Measurements from ENCODE around the gene FUT9. TPM values are rescaled to one million over a fixed set of nuclear protein-coding genes. Genes with fewer than 3 reads are reported as not detected.

The FUT9 gene
- total and polyA plus RNA-seq, 10 of the 15 experiments (the other 5 are each of a cell fraction or from before 2014, with no cell fraction given): not detected

GRCh38 chr6:96212066-96212465 is 196.3 kb downstream of the FUT9 start (continued):
- TF ChIP-seq MYB (IDR thresholded peaks at IDR 0.05; ENCODE audit: borderline replicate concordance, low read depth, low read length) (no peak), MTA3 (IDR thresholded peaks at IDR 0.05; ENCODE audit: borderline replicate concordance, low read length) (no peak), MYC (IDR thresholded peaks at IDR 0.05; ENCODE audit: insufficient read depth, insufficient read length, insufficient replicate concordance, low read length, severe bottlenecking) (no peak)

- BruUV-seq (replicated peaks): no TSS peak
- Histone ChIP-seq H3K79me2 (ENCODE audit: control insufficient read depth, insufficient read depth, low read length) (no peaks in the 10 kb centered on the region), H2AFZ (ENCODE audit: control insufficient read depth, low read depth, low read length) (no peak overlapping the region), H3K27me3 (replicated peaks in 1 of 2; ENCODE audit: control insufficient read depth in 2 of 2, insufficient read depth in 2 of 2, low read length in 1 of 2) (no peaks in the 10 kb centered on the region), H3K9me3 (replicated peaks; ENCODE audit: control insufficient read depth, insufficient read depth, low read length) (no peaks in the 10 kb centered on the region), H4K20me1 (ENCODE audit: control insufficient read depth, insufficient read depth) (no peaks in the 10 kb centered on the region), H3K4me3 (no peak overlapping the region), H3K36me3 (ENCODE audit: control insufficient read depth in 2 of 2, insufficient read depth in 2 of 2, low read length in 1 of 2) (no peaks in the 10 kb centered on the region), H3K4me1 (ENCODE audit: control insufficient read depth, insufficient read depth, low read length) (no peaks in the 10 kb centered on the region), H3K4me2 (ENCODE audit: control insufficient read depth, insufficient read depth) (no peak overlapping the region), H3K9ac (ENCODE audit: control insufficient read depth, insufficient read depth, low read length) (no peak overlapping the region), H3K27ac (ENCODE audit: control insufficient read depth, insufficient read depth) (no peak overlapping the region)
- POLR2A ChIA-PET: no interaction called here
- in situ Hi-C loops (cut with MboI): no loop called here
- RAD21 ChIA-PET (ENCODE audit: unreplicated experiment): no interaction called here
- ATAC-seq (no peak), FAIRE-seq (no peak), DNase-seq (ENCODE audit: low read depth, low spot score) (no peak)
- intact Hi-C loops (cut with micrococcal nuclease; ENCODE audit: unreplicated experiment): no loop called here
- CTCF ChIA-PET: no interaction called here
- WGBS (ENCODE audit: insufficient coverage, insufficient replicate concordance, low lambda C conversion rate, missing lambda C conversion rate): 7% methylated on average over 3 of the region's 3 CpGs
- SMC1A ChIA-PET (ENCODE audit: uncharacterized antibody, unreplicated experiment): interaction anchor here (1.4 kb wide), 1 partner anchor 14 kb away, joined by 4 read pairs; no protein-coding TSS in a partner anchor
- TF ChIP-seq ZBTB40 (IDR thresholded peaks at IDR 0.05; ENCODE audit: borderline replicate concordance) (peak; percentile 43; the same call in 1 of the 2 replicates), REST (IDR thresholded peaks at IDR 0.05; ENCODE audit: low read depth, low read length) (no peak), RCOR1 (conservative IDR thresholded peaks at IDR 0.05; ENCODE audit: low read depth, low read length) (no peak), ZZZ3 (IDR thresholded peaks at IDR 0.05; ENCODE audit: control insufficient read depth, insufficient read length, low read depth) (no peak), RELB (IDR thresholded peaks at IDR 0.05; ENCODE audit: low read depth) (0 out of 2 replicates have a peak, but pooled peaks have one; percentile 20), PKNOX1 (IDR thresholded peaks at IDR 0.05) (no peak), KAT2A (conservative IDR thresholded peaks at IDR 0.05; ENCODE audit: control insufficient read depth, low read depth, low read length) (no peak), FOXK2 (IDR thresholded peaks at IDR 0.05) (no peak), ESRRA (IDR thresholded peaks at IDR 0.05; ENCODE audit: low read length) (no peak), MYB (IDR thresholded peaks at IDR 0.05; ENCODE audit: borderline replicate concordance, low read depth, low read length) (no peak)
These were observed 198.0 kb downstream of the FUT9 start for GRCh38 chr6:96213784-96214183.

Measured in GM12878 (cell line).